Left kidney (tissue), 8 donors: ENCODE data around the gene PSORS1C2. TPM values are rescaled to one million over a fixed set of nuclear protein-coding genes. Genes with fewer than 3 reads are reported as not detected.
"Not testable (repeated sequence)": the region's sequence is repeated elsewhere in the genome, so short reads cannot be mapped to it uniquely, and the experiment has no call there.

Experiments used
- DNase-seq: peaks from one replicate; pipeline ENCODE4 v3.0.0-alpha.2; 2013
- long read RNA-seq, 8 donors: transcript quantifications; one replicate each; lab custom pipeline, GENCODE V29; 2026
- polyA plus RNA-seq: library from polyadenylated mRNA; unstranded; fragments of 120-200 nt; gene quantifications from one replicate; pipeline ENCODE4 v1.2.1, GENCODE V29; 2013; ENCODE audit not compliant: insufficient read length

The PSORS1C2 gene
- polyA plus RNA-seq: 0.15 TPM
- long read RNA-seq, donor 1: 0 reads
- long read RNA-seq, donor 2: 0 reads
- long read RNA-seq, donor 3: 0 reads
- long read RNA-seq, donor 4: 0 reads
- long read RNA-seq, donor 5: 0 reads
- long read RNA-seq, donor 6: 0 reads
- long read RNA-seq, donor 7: 0 reads
- long read RNA-seq, donor 8: 0 reads

DNA sequence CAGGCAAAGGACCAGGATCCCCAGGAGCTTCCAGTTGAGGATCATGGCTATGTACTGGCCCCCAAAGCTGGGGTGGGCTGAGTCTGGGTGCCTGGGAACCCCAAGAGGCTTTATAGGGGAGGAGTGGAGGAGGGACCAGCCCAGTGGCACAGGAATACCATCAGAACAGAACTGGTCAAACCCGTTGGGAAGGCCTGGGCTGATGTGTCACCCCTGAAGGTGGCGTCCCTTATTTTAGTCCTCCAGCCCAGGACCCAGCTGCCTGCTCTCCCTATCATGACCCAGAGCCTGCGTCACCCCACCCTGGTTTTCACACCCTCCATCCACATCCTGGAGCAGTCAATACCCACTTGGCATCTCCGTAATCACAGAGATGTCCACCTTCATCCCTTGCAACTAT, at the start of gene PSORS1C2:
Gene PSORS1C2 (minus strand): TSS at position 85 of the 400 bp plus-strand sequence. CDS start 40 bp downstream, at position 45.
- no peak for DNase-seq

DNA sequence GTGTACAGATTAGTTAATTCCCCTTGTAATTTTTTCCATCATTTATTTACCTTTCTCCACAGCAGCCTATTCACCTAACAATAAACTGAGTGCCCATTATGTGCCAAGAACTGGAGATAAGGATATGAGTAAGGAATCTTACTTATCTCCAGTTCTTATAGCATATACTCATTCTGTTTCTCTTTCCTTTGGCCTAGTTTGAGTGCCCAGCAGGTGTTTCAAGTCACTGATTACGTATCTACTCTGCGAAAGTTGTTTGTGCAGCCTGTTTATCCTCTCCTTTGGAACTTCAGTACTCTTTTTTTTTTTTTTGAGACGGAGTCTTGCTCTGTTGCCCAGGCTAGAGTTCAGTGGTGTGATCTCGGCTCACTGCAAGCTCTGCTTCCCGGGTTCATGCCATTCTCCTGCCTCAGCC, 48.9 kb upstream of the PSORS1C2 start:
- no peak for DNase-seq

DNA sequence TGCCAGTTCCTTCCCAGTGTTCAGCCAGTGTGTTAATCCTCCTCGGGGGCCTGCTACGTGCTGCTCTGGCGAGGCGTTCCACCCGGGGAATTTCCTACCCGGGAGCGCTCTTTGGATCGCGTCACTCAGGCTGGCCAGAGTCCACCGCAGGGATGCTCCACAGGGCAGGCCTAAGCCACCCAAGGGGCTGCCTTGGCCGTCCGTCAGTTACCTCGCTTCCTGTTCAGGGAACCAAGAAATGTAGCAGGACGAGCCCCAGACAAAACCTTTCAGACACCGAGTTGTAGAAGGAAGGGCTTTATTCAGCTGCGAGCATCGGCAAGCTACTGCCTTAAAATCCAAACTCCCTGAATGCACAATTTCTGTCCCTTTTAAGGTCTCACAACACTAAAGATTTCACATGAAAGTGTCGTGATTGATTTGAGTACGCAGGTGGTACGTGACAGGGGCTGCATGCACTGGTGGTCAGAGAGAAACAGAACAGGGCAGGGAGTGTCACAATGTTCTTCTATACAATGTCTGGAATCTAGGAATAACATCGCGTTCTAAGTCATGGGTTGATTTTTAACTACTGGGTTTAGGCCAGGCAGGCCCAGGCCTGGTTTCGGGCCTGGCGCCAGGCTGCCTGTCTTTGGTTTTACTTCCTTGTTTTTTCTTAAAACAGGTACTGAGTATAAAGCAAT, 47.3 kb upstream of the PSORS1C2 start:
- DNase-seq: no peak

DNA sequence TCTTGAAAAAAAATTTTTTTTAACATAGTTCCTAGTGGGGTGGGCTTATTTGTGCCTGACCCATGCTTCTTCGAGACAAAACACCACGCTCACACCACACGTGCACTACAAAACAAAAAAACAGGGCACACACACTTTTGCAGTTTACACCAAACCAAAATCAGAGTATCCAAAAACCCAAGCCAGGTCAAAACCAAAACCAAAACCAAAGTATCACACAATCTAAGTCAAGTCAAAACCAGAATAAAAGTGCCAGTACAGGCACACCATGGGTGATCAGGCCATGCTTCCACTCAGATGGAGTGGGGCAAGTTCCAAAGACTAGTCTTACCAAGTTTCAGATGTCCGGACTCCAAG, 46.8 kb upstream of the PSORS1C2 start:
- not testable (repeated sequence) for DNase-seq

DNA sequence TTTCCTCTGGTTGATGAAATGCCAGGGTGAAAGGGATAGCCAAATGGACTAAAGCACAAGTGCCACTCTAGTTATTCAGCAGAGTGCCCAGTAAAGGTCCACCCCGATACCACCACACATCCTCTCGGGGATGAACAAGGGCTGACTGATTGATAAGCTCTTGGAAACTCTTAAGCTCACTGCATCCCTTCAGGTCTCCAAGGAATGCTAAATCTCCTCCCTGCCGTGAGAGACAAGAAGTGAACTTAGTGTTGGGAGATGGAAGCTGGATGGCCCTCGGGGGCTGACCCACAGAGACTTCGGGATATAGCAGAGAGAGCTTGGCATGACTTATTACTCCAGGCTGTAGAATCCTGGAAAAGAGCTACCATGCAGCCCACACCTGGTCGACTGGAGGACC, 45.0 kb upstream of the PSORS1C2 start:
- DNase-seq: not testable (repeated sequence)

DNA sequence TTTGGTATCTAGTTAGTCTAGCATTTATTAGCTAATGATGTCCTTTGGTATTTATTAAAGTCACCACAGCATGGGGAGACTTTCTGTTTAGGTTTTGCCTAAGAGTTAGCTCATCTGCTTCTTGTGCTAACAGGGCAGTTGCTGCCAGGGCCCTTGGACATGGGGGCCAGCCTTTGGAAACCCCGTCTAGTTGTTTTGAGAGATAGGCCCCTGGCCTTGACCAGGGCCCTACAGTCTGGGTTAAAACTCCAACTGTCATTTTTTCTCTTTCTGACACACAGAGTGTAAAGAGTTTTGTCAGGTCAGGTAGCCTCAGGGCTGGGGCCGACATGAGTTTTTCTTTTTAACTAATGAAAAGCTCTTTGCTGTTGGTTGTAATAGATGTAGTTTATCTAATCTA, 44.4 kb upstream of the PSORS1C2 start:
- not testable (repeated sequence) for DNase-seq

DNA sequence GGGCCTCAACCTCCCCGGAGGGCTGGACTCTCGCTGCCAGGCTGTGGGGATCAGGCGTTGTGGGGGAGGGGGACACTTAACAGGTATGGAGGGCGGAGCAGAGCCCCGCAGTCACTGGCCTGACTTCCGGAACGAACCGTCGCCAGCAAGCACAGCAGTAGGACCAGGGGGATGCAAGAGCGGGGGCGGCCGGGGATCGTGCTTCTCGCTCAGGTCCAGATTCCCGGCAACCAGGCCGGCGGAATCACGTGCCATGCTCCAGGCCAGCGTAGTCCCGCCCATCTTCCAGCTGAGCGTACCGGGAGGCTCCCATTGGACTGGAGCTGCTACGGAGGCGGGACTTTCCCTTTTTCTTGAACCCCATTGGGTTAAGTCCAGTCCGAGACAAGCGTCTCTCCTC, 41.6 kb upstream of the PSORS1C2 start:
- DNase-seq: peak; percentile 63

DNA sequence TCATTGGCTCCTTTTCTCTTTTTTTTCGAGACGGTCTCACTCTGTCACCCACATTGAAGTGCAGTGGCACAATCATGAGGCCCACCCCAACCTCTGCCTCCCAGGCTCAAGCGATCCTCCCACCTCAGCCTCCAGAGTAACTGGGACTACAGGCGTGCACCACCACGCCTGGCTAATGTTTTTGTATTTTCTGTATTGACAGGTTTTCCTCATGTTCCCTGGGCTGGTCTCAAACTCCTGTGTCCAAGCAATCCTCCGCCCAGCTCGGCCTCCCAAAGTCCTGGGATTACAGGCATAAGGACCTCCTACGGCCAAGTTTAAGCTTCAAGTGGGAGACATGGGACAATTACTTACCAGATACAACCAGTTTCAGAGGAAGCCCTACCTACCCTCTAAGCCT, 41.0 kb upstream of the PSORS1C2 start:
- DNase-seq: no peak

DNA sequence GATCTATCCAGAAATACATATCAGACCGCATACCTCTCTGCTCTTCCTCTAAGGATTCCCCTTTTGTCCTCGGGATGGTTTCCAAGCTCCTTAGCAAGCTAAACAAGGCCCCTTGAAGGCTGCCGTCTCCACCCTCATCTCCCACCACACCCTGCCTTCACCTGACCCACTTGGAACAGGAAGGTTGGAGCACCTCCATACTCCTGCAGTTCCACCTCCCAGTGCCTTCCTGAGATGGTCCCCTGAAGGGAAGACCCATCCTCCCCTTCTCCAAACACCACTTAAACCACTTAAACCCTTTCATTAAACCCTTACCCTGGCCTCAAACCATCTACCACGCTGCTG, 40.1 kb upstream of the PSORS1C2 start:
- no peak for DNase-seq

DNA sequence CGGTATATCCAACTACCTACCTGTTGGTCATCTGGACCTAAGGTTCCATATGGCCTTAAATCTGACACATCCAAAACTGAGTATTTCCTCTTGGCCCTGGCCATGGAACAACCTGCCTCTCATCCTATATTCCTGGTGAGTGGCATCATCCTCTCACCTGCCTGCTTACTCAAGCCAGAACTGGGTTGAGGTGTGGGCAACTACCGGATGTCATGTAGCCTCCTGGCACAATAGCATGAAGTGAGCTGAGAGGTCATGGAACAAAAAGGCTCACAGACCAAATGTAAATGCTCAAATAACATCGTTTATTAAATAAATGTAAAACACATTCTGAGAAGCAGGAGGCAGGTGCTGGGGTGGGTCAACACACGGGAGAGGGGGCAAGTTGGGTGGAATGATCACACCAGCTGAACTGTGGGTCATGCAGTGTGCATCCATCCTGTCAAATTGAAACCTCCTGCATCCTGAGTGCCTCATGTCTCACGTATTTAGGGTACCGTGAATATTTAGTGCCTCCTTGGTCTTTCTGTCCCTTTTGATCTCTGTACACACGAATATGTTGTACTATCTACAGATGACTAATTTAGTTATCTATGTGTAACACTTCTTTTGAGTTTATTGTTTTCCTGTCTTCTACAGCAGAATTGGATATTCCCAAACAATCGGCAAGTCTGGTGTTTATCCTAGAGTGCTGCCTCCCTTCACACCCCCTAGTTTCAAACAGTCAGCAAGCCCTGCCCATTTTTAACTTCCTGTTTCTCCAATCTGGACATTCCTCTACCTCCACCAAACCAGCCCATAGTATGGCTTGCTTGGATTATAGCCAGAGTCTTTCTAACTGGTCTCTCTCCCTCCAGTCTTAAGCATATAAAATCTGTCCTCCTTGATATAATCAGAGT, 39.5 kb upstream of the PSORS1C2 start:
- no peak for DNase-seq

DNA sequence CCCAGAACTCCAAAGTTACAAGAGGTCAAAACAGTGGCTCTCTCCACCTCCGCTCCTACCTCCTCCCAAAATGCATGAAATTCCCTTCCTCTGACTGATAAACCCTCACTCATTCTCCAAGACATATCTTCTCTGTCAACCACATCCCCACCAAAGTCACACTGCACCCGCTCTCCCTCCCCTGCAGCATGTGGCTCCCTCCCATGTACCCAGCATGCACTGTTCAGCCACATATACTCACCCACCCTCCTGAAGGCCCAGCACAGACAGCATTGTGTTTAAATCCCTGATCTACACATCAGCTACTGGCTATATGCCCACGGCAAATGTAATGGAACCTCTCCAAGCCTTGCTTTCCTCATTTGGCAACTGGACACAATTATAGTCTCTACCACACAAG, 37.1 kb upstream of the PSORS1C2 start:
- no peak for DNase-seq

DNA sequence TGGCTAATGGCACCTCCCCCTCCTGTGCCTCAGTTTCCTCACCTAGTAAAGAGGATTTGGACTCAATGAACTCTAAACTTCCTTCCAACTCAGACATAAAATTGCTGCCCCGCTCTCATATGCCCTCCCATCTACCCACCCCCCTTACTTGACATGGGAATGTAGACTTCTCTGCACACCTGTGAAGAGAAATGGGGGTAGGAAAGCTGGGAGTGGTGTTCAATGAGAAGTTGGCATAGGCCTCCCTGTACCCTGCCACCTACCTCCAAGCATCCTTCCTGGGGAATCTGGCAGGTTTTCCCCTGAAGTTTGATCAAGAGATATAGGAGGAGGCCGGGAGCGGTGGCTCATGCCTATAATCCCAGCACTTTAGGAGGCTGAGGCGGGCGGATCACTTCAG, 35.5 kb upstream of the PSORS1C2 start:
- no peak for DNase-seq

DNA sequence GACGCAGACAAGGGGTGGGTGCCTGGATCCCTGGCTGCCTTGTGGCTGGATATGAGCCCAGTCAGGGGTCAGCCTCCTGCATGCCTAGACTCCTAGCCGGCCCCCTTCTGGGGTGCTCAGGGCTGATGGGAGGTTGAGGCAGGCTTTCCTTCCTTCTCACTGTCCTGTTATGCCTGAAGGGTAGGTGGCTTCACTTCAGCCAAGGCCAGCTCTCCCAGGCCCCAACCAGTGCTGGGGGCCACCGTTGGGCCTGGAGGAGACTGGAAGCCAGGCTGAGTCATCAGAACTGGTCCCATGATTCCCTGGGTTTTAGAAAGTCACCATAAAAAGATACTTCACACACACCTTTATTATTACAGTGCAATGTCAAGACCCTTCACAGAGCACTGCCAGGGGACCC, 34.5 kb upstream of the PSORS1C2 start:
- no peak for DNase-seq

DNA sequence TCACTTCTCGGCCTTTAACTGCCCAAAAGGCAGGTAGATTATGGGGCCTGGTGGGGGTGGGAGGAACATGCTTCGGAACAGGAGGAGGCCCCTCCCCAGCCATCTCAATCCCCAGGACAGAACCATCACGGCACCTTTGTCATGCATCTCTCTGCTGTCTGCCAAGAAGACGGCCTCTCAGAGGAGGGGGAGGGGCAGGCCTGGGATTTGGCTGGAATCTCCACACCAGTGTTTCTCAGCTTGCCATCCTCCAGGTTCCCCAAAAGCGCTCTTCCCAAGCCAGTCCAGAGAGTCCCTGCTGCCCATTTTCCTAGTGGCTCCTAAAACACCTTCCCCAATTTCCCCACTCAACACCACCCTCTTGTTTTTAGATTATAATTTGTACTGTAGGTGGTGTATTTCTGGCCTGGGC, 34.1 kb upstream of the PSORS1C2 start:
- DNase-seq: no peak

DNA sequence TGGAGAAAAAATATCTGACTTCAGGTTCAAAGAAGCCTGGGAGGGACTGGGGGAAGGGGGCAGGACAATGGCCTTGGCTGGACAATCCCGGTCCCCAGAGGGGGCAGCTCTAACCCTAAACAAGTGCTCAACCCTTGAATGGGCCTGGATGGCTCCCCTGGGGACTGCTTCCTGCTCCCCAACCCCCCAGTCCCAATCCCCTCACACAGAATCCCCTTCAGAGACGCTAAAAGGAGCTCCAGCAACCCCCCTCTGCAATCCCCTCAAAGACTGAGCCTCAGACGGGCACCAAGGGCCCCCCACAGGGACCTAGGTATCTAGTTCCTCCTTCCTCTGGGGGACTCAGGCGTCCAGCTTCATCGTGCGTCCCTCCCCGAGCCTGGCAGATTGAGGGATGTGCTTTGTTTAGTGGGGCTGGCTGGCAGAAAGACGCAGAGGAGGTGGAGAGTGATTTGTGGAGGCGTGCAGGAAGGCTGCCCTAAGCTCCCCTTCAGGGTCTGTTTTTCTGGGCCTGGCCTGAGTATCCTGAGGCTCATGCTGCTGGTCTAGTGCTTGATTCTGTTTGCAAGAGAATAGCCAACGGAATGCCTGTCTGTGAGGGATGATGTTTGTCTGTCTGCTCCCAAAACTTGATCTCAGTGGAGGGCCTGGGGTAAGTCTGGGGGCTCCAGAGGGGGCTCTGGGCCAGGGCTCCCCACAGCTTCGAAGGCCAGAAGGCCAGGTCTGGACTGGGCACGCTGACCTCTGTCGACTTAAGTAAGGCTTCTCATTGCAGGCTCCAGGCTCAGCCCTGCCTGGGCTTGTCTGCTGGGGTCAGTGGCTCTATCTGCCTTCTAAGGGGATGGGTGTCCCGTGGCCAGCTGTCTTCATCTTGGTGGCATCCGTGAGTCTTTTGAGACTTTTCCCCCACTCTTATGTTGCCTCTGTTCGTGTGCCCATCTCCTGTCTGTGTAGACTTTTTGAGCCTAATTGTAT, 33.4 kb upstream of the PSORS1C2 start:
- DNase-seq: no peak

DNA sequence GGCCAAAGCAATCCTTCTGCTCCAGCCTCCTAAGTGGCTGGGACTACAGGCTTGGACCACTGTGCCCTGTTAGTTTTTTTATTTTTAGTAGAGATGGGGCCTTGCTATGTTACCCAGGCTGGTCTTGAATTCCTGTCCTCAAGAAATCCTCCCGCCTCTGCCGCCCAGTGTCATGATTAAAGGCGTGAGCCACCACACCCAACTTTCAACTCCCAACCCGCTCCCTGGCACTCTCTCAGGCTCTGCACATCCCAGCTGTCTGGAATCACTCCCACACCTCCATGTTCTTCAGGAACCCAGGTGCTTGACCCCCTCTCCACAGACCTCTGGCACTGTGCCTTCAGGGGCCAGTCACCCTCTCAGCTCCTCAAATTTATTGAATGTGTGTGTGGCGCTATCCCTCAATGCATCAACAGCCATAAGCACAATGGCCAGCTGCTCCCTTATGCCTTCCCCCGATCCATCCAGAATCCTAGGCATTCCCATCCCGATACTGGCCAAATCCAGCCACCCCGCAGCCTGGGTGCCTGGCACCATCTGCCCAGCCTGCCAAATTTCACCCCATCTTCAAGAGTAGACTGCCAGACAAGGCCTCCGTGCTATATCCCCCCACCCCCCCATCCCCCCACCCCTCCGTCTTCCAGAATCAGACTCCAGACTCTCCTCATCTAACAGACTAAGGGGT, 32.3 kb upstream of the PSORS1C2 start:
- no peak for DNase-seq

DNA sequence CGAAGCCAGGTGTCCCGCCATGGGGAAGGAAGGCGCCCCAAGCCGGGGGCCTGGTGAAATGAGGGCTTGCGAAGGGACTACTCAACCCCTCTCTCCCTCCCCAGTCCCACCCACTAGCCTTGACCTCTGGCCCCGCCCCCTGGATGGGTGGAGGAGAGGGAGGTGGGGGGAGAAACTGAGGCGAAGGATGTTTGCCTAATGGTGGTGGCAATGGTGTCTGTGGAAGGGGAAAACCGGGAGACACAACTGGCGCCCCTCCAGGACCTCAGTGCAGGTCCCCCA, 31.7 kb upstream of the PSORS1C2 start, which contains the start of gene POU5F1:
Gene POU5F1 (minus strand): TSS at position 83 of the 282 bp plus-strand sequence. CDS start 62 bp downstream, at position 21.
- DNase-seq: no peak

DNA sequence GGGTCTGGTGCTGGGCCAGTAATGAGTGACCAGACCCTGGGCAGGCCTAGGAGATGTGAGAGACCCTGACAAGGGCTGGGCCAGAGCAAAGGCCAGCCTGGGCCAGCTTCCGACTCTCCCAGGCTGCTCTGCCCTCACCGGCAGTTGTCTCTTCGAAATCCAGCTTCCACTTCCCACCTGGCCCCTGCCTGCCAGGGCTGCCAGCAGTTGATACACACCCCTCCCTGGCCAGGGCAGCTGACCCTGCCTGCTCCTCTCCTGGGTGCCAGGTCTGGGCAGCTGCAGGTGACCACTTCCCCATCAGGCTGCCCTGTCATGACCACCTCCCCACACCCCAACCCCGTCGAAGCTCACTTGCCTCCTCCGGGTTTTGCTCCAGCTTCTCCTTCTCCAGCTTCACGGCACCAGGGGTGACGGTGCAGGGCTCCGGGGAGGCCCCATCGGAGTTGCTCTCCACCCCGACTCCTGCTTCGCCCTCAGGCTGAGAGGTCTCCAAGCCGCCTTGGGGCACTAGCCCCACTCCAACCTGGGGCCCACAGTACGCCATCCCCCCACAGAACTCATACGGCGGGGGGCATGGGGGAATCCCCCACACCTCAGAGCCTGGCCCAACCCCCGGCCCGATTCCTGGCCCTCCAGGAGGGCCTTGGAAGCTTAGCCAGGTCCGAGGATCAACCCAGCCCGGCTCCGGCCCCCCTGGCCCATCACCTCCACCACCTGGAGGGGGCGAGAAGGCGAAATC, 31.2 kb upstream of the PSORS1C2 start:
- not testable (repeated sequence) for DNase-seq

DNA sequence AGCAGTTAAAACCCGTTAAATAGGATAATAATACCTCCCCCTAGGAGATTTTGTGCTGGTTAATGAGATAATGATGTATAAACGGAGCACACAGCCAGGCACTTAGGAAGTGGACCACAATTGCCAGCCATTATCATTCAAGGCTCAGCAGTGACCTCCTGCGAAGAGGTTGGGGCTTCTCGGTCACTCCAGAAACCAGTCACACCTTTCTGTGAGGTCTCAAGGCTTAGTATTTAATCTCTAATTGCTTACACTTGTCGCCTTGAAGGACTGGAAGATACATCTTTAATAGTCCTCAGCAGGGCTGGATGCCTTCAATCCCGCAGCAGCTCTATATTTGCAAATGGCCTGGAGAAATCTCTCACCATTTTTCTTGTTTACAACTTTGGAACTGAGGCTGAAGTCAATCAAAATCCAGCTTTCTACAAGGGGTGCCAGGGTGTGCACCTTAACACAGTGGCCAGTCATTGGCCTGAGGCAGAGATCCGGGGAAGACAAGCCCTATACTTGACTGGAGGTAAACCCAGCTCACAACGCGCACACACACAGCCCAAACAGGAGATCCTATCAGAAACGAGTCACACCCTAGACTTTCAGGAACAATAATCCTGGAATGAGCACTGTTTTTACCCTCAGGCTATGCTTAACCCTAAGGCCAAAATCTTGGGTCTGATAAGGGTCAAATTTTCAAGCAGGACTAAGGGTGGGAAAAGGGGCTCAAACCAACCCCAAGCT, 30.4 kb upstream of the PSORS1C2 start:
- no peak for DNase-seq

DNA sequence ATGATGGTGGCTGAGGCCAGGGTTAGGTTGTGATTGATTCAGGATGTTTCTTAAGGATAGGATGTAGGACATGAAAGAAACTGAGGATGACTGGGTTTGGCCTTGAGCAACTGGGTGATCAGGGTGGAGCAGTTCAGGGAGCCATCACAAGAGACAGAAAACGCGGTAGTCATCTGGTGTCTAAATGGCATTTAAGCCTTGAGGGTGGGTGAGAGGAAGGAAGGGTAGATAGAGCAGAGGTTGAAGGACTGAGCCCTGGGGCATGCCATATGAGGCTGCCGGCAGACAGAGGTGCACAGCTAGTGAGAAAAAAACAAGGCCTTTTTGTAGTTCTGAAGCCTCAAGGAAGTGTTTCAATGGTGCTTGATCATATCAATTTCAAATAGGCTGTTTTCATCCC, 29.7 kb upstream of the PSORS1C2 start:
- DNase-seq: no peak
